Mucosa of descending colon (tissue), 3 donors: Measurements from ENCODE around the gene MC3R. TPM values are rescaled to one million over a fixed set of nuclear protein-coding genes. Genes with fewer than 3 reads are reported as not detected.

Source experiments
- ATAC-seq: fragments of 200-7000 bp; cut with Tn5 transposase; one replicate; pipeline ENCODE4 v1.9.1; 2020; ENCODE audit warnings: mild to moderate bottlenecking, moderate library complexity
- DNase-seq, 3 donors: peaks; one replicate each; pipeline ENCODE4 v3.0.0-alpha.2; 2020
- H3K36me3 ChIP-seq: fragments of 200-600 bp; one replicate; pipeline ENCODE4 v1.8.0; 2021; ENCODE audit warnings: low read depth, mild to moderate bottlenecking
- H3K4me1 ChIP-seq: fragments of 200-600 bp; one replicate; pipeline ENCODE4 v1.8.0; 2021; ENCODE audit warnings: low read depth, mild to moderate bottlenecking
- H3K4me3 ChIP-seq: fragments of 200-600 bp; one replicate; pipeline ENCODE4 v1.8.0; 2021; ENCODE audit warnings: mild to moderate bottlenecking
- H3K9me3 ChIP-seq: fragments of 200-600 bp; one replicate; pipeline ENCODE4 v1.8.0; 2021; ENCODE audit warnings: mild to moderate bottlenecking
- intact Hi-C, 2 donors: fragments of 100-400 bp; cut with DNase I in 1 of 2; cut with micrococcal nuclease in 1 of 2; formaldehyde crosslinking; loops; one replicate each; pipeline versions ENCODE4 v1.11.0 to v1.11.1; 2022; cut with DNase I, micrococcal nuclease
- total RNA-seq, 3 donors: library from RNA; stranded (reverse); fragmentation: NEBNext Ultra II Directional in 2 of 3; extraction: Animal tissue kit (Norgen Biotek cat#: 25700) in 2 of 3; gene quantifications; one replicate each; pipeline versions ENCODE4 v1.2.1 to v1.2.4, GENCODE V29; 2021 to 2023
- TF ChIP-seq, protein P1 (sequence below): fragments of 200-600 bp; IDR thresholded peaks from one replicate; pipeline ENCODE4 v1.8.0; 2022; ENCODE audit warnings: antibody characterized with exemption, mild to moderate bottlenecking
- donor health status: DM: no; HTN: no; CAD: no; lungs with moderate emphysema.
- donor health status: DM: no; HTN: no; CAD: no.
- donor health status: DM: no; HTN: yes; CAD: no.

Gene MC3R
- total RNA-seq, 3 donors from 2014 or later = not detected

GRCh38 chr20:56249244-56249955, 868 bp downstream of the MC3R start:
- H3K9me3 ChIP-seq = no peaks in the 10 kb centered on the region
- no peaks in the 10 kb centered on the region for H3K36me3 ChIP-seq
- H3K4me1 ChIP-seq = no peaks in the 10 kb centered on the region
- peak; percentile 66 for ATAC-seq
- H3K4me3 ChIP-seq = no peak overlapping the region
- intact Hi-C loops = no loop called here
- TF ChIP-seq, protein P1, sequence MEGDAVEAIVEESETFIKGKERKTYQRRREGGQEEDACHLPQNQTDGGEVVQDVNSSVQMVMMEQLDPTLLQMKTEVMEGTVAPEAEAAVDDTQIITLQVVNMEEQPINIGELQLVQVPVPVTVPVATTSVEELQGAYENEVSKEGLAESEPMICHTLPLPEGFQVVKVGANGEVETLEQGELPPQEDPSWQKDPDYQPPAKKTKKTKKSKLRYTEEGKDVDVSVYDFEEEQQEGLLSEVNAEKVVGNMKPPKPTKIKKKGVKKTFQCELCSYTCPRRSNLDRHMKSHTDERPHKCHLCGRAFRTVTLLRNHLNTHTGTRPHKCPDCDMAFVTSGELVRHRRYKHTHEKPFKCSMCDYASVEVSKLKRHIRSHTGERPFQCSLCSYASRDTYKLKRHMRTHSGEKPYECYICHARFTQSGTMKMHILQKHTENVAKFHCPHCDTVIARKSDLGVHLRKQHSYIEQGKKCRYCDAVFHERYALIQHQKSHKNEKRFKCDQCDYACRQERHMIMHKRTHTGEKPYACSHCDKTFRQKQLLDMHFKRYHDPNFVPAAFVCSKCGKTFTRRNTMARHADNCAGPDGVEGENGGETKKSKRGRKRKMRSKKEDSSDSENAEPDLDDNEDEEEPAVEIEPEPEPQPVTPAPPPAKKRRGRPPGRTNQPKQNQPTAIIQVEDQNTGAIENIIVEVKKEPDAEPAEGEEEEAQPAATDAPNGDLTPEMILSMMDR = peak; percentile 41
- peak in 2 of 3 donors; percentile 56 to 60 for DNase-seq

DNA sequence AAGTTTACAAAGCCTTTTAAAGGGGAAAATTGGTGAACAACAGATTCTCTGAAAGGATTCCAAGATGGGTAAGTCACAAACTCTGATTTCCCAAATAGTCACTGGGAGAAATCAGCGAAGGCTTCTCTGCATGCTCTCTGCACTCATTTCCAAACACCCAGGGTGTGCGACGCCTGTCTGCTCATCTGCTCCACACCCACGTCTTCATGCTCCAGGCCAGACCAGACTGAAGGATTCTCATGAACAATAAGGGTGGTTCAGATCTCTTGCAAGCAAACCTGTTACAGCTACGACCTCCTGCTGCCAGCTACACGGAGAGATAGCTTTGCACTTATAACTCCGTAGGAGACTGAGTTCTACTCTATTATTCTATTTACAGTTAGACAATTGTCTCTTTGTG, 1.4 kb downstream of the MC3R start:
- ATAC-seq = no peak
- intact Hi-C loops = no loop called here
- H3K36me3 ChIP-seq = no peaks in the 10 kb centered on the region
- H3K9me3 ChIP-seq = no peaks in the 10 kb centered on the region
- H3K4me1 ChIP-seq = no peaks in the 10 kb centered on the region
- DNase-seq = no peak
- TF ChIP-seq, protein P1 = no peak
- no peak overlapping the region for H3K4me3 ChIP-seq

DNA sequence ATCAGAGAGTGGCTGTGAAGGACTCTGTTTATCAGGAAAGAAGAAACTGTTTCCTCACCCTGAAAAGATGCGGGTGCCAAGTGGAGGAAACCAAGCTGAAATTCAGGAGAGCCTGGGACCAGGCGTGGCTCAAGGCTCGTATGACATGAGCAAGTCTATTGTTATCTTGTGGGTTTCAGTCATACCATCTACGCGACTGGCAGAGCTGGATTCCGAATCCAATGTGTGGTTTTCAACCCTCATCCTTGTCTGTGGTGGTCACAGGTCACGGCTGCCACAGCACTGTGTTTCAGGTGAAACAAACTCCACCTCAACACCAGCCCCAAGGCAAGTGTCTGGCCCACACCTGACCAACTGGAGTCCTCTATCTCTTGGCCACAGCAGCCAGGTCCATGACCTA, 9.1 kb downstream of the MC3R start:
- Histone ChIP-seq H3K4me3 (no peak overlapping the region), H3K36me3 (no peaks in the 10 kb centered on the region), H3K4me1 (no peaks in the 10 kb centered on the region), H3K9me3 (no peaks in the 10 kb centered on the region)
- no peak for DNase-seq
- intact Hi-C loops = no loop called here
- TF ChIP-seq, protein P1 = no peak
- ATAC-seq = no peak

GRCh38 chr20:56259948-56260347, 11.4 kb downstream of the MC3R start:
- TF ChIP-seq, protein P1 = no peak
- DNase-seq (no peak), ATAC-seq (no peak)
- no peak overlapping the region for H3K4me3 ChIP-seq
- no peaks in the 10 kb centered on the region for H3K36me3 ChIP-seq
- H3K4me1 ChIP-seq = no peaks in the 10 kb centered on the region
- intact Hi-C loops = no loop called here
- no peaks in the 10 kb centered on the region for H3K9me3 ChIP-seq

GRCh38 chr20:56268536-56268935, 20.0 kb downstream of the MC3R start:
- intact Hi-C loops = no loop called here
- ATAC-seq (no peak), DNase-seq (no peak)
- TF ChIP-seq, protein P1 = no peak
- Histone ChIP-seq H3K36me3 (no peaks in the 10 kb centered on the region), H3K4me1 (no peaks in the 10 kb centered on the region), H3K4me3 (no peak overlapping the region), H3K9me3 (no peaks in the 10 kb centered on the region)

- intact Hi-C loops = no loop called here
- H3K36me3 ChIP-seq = no peaks in the 10 kb centered on the region
- ATAC-seq (no peak), DNase-seq (no peak)
- no peaks in the 10 kb centered on the region for H3K4me1 ChIP-seq
- H3K4me3 ChIP-seq = no peak overlapping the region
- TF ChIP-seq, protein P1 = no peak
- no peaks in the 10 kb centered on the region for H3K9me3 ChIP-seq
Observed at GRCh38 chr20:56271974-56272373, 23.4 kb downstream of the MC3R start.
